ENCODE results near the gene TMEM25. TPM values are rescaled to one million over a fixed set of nuclear protein-coding genes. Genes with fewer than 3 reads are reported as not detected.
"Not testable (repeated sequence)": the region's sequence is repeated elsewhere in the genome, so short reads cannot be mapped to it uniquely, and the experiment has no call there.

Gene TMEM25
- total and polyA plus RNA-seq, 5 donors, result 8.7 to 16.1 (median 14.3) TPM

DNA sequence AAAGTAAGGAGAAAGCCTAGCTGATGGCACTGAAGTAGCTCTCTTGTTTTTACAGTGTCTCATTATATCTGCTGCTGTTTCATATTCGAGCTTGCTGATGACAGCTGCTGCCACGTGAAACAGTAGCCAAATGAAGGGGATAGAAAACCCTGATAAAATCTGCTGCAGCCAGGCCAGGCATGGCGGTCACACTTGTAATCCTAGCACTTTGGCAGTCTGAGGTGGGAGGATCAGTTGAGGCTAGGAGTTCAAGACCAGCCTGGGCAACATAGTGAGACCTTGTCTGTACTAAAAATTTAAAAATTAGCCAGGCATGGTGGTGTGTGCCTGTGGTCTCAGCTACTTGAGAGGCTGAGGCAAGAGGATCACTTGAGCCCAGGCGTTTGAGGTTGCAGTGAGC is 21.3 kb downstream of the TMEM25 start:
- Histone ChIP-seq H3K9me3 (ENCODE audit: control insufficient read depth, low read length) (no peaks in the 10 kb centered on the region), H3K27ac (ENCODE audit: low read length) (no peak overlapping the region), H3K4me3 (ENCODE audit: low read length) (no peak overlapping the region), H3K27me3 (ENCODE audit: control insufficient read depth, insufficient read depth) (no peaks in the 10 kb centered on the region), H3K4me1 (ENCODE audit: control insufficient read depth, insufficient read depth, low read length) (no peaks in the 10 kb centered on the region)
- DNase-seq (no peak), ATAC-seq (no peak)
- intact Hi-C loops (cut with DNase I), result no loop called here
- WGBS, result 77% methylated on average over 4 of the region's 4 CpGs

DNA sequence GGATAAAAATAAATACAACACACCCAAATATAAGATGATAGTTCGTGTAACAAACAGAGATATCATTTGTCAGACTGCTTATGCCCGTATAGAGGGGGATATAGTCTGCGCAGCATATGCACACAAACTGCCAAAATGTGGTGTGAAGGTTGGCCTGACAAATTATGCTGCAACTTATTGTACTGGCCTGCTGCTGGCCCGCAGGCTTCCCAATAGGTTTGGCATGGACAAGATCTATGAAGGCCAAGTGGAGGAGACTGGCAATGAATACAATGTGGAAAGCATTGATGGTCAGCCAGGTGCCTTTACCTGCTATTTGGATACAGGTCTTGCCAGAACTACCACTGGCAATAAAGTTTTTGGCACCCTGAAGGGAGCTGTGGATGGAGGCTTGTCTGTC is 29.8 kb downstream of the TMEM25 start:
- ATAC-seq (no peak), DNase-seq (no peak)
- Histone ChIP-seq H3K4me3 (ENCODE audit: low read length) (no peak overlapping the region), H3K27ac (ENCODE audit: low read length) (no peak overlapping the region), H3K27me3 (ENCODE audit: control insufficient read depth, insufficient read depth) (no peaks in the 10 kb centered on the region), H3K4me1 (ENCODE audit: control insufficient read depth, insufficient read depth, low read length) (no peaks in the 10 kb centered on the region), H3K9me3 (ENCODE audit: control insufficient read depth, low read length) (no peaks in the 10 kb centered on the region)
- 86% methylated on average over 4 of the region's 4 CpGs for WGBS
- intact Hi-C loops (cut with DNase I), result no loop called here

DNA sequence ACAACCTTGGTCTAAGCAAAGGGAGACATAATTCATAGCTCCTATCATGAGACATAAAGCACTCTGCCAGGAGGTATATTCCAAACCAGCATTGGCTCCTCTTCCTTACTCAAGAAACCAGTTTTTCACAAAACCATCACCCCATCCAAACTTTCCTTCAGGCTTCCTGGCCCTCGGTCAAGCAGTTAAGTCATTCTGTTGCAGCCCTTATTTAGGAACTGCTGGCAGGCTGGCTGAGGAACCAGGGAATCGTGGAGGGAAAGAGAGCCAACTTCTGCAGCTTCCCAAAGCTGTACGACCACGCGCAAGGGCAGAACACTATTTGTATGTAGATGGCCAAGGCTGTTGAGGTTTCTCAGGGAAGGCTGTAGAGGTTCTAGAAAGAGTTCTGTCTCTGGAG is 34.1 kb downstream of the TMEM25 start:
- H3K9me3 ChIP-seq (ENCODE audit: control insufficient read depth, low read length), result no peaks in the 10 kb centered on the region
- intact Hi-C loops (cut with DNase I), result no loop called here
- H3K4me1 ChIP-seq (ENCODE audit: control insufficient read depth, insufficient read depth, low read length), result no peaks in the 10 kb centered on the region
- no peaks in the 10 kb centered on the region for H3K27me3 ChIP-seq (ENCODE audit: control insufficient read depth, insufficient read depth)
- WGBS, result 21% methylated on average over 5 of the region's 5 CpGs
- DNase-seq, result peak; percentile 68 to 80 (median 77)
- H3K4me3 ChIP-seq (ENCODE audit: low read length), result peak overlapping the region; percentile 95
- ATAC-seq, result peak; percentile 56 to 68
- H3K27ac ChIP-seq (ENCODE audit: low read length), result peak overlapping the region; percentile 73

DNA sequence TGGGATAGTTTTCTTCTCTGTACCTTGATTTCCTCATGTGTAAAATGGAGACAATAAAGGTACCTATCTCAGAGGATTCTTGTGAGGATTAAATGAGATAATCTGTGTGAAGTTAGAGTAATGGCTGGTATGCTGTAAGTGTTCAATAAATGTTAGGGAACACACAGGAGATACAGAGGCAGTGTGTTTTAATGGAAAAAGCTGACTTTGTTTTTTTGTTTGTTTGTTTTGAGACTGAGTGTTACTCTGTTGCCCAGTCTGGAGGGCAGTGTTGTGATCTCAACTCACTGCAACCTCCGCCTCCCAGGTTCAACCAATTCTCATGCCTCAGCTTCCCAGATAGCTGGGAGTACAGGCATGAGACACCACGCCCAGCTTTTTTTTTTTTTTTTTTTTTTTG is 38.7 kb downstream of the TMEM25 start:
- 83% methylated on average over 2 of the region's 2 CpGs for WGBS
- Histone ChIP-seq H3K9me3 (ENCODE audit: control insufficient read depth, low read length) (no peaks in the 10 kb centered on the region), H3K27me3 (ENCODE audit: control insufficient read depth, insufficient read depth) (no peaks in the 10 kb centered on the region), H3K27ac (ENCODE audit: low read length) (no peak overlapping the region), H3K4me1 (ENCODE audit: control insufficient read depth, insufficient read depth, low read length) (peaks cover 1% of the 10 kb centered on the region), H3K4me3 (ENCODE audit: low read length) (no peak overlapping the region)
- intact Hi-C loops (cut with DNase I), result no loop called here
- DNase-seq, result no peak
- ATAC-seq, result no peak

DNA sequence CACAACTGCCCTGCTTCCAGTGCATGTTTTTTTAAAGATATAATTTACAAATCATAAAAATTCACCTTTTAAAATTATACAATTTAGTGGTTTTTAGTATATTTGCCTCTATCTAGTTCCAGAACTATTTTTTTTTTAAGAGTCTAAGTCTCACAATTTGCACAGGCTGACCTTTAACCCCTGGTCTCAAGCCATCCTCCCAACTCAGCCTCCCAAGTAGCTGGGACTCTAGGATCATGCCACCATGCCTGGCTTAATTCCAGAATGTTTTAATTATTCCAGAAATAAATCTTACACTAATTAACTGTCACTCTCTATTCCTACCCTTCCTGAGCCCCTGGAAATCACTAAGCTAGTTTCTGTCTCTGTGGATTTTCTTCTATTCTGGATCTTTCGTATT is 39.8 kb downstream of the TMEM25 start:
- 97% methylated on average over 1 of the region's 1 CpG for WGBS

DNA sequence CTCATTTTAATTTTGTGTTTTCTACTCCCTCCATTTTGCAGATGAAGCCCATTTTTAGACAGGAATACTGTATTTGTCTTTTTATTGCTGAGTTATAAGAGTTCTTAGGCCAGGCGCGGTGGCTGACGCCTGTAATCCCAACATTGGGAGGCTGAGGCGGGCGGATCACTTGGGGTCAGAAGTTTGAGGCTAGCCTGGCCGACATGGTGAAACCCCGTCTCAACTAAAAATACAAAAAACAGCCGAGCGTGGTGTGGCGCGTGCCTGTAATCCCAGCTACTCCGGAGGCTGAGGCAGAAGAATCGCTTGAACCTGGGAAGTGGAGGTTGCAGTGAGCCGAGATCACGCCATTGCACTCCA is 40.7 kb downstream of the TMEM25 start:
- H3K4me1 ChIP-seq (ENCODE audit: control insufficient read depth, insufficient read depth, low read length); H3K27me3 ChIP-seq (ENCODE audit: control insufficient read depth, insufficient read depth); intact Hi-C loops (cut with DNase I); H3K9me3 ChIP-seq (ENCODE audit: control insufficient read depth, low read length): not testable (repeated sequence)
- peak; percentile 31 to 73 (median 60) for DNase-seq
- Histone ChIP-seq H3K27ac (ENCODE audit: low read length) (peak overlapping the region; percentile 96), H3K4me3 (ENCODE audit: low read length) (peak overlapping the region; percentile 89)
- WGBS, result 16% methylated on average over 15 of the region's 15 CpGs
- peak in 1 of 2 donors; percentile 25 for ATAC-seq

More for the DNA sequence above, 39.8 kb downstream of the TMEM25 start:
- intact Hi-C loops (cut with DNase I), result no loop called here
- no peak overlapping the region for H3K4me3 ChIP-seq (ENCODE audit: low read length)
- H3K4me1 ChIP-seq (ENCODE audit: control insufficient read depth, insufficient read depth, low read length), result peaks cover 4% of the 10 kb centered on the region
- no peaks in the 10 kb centered on the region for H3K27me3 ChIP-seq (ENCODE audit: control insufficient read depth, insufficient read depth)
- ATAC-seq (no peak), DNase-seq (no peak)
- H3K27ac ChIP-seq (ENCODE audit: low read length), result no peak overlapping the region
- H3K9me3 ChIP-seq (ENCODE audit: control insufficient read depth, low read length), result no peaks in the 10 kb centered on the region

DNA sequence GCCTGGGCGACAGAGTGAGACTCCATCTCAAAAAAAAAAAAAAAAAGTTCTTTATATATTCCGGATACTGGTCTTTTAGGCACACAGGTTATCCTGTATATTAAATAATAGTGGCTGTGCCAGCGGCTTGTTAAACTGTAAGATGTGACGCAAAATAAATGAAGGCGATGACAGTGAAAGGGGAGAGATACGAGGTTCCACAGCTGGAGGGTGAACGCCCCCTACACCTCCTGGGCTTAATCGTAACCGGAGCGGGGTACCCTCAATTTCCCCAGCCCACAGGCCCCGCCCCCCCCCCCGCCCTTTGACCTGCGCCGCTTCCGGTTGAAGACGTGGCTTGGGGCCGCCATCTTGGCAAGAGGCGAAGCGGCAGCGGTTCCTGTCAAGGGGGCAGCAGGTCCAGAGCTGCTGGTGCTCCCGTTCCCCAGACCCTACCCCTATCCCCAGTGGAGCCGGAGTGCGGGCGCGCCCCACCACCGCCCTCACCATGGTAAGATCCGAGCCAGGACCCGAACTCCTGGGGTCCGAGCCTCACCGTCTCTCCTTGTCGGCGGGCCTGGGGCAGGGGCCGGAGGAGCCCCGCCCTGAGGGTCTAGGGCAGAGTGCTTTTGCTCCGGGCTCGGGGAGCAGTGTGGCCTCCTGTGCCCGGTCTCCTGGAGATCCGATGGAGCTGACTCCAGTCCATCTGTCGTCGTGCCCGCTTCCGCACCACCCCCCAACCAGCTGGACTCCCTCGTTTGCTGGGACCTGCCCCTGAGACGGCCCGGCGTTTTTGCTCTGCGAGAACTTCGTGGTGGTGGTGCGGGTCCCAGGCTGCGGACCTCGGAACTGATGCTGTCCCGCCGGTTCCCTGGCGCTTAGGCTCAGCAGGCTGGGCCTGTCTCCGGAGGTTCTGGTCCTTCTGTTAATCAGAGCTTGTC is 41.3 kb downstream of the TMEM25 start, which contains the start of gene ARCN1:
ARCN1 (plus strand) TSS at position 349 of the 920 bp plus-strand sequence; CDS start at position 488, 139 bp downstream.
- DNase-seq (peak; percentile 85 to 92 (median 92)), ATAC-seq (peak; percentile 88 to 90)
- H3K4me1 ChIP-seq (ENCODE audit: control insufficient read depth, insufficient read depth, low read length), result peaks cover 4% of the 10 kb centered on the region
- H3K27me3 ChIP-seq (ENCODE audit: control insufficient read depth, insufficient read depth), result no peaks in the 10 kb centered on the region
- under 1% methylated on average over 55 of the region's 55 CpGs for WGBS
- H3K4me3 ChIP-seq (ENCODE audit: low read length), result peak within 1 kb of the TSS; percentile 89
- H3K9me3 ChIP-seq (ENCODE audit: control insufficient read depth, low read length), result no peaks in the 10 kb centered on the region
- intact Hi-C loops (cut with DNase I), result no loop called here
- peak within 1 kb of the TSS; percentile 96 for H3K27ac ChIP-seq (ENCODE audit: low read length)

DNA sequence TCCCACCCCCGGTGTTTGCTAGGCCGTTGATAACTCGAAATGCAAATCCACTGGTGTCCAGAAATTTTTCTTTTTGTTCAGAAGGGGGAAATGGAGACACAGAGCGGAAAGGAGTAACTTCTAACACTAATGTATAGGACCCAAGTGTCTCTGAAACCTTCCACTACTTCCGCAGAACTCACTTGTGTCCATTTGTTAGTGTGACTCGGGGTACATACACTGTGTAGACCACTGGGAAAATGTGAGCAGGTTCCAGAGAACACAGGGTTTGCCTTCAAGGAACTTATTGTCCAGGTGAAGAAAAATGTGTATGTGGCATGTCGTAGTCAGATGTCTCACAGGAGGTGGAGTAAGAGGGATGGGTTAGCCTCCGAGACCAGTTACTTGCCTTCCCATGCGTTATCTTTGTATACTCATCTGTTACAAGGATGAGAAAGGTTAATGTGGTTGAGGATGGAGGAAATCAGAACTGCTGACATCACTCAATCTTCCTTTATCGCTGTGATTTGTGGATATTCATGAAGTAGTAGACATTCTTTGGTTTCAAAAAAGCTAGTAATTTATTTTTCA is 42.1 kb downstream of the TMEM25 start:
- ATAC-seq (peak; percentile 7 to 34), DNase-seq (no peak)
- no peaks in the 10 kb centered on the region for H3K9me3 ChIP-seq (ENCODE audit: control insufficient read depth, low read length)
- 1% methylated on average over 10 of the region's 10 CpGs for WGBS
- H3K27ac ChIP-seq (ENCODE audit: low read length), result peak overlapping the region; percentile 96
- H3K4me1 ChIP-seq (ENCODE audit: control insufficient read depth, insufficient read depth, low read length), result peaks cover 4% of the 10 kb centered on the region
- no peaks in the 10 kb centered on the region for H3K27me3 ChIP-seq (ENCODE audit: control insufficient read depth, insufficient read depth)
- peak overlapping the region; percentile 89 for H3K4me3 ChIP-seq (ENCODE audit: low read length)
- intact Hi-C loops (cut with DNase I), result no loop called here

DNA sequence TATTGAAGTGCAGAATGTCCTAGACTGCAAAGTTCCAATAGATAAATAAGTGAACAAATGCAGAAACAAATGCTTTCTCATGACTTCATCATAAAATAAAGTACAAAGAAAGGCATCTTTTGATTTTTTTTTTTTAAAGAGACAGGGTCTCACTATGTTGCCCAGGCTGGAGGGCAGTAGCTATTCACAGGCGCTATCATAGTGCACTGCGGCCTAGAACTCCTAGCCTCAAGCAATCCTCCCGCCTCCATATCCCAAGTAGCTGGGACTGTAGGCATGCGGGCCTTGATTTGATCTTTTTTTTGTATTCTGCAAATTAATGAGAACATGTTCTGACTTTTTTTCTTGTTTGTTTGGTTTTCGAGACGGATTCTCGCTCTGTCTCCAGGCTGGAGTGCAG is 43.6 kb downstream of the TMEM25 start:
- WGBS, result 84% methylated on average over 7 of the region's 7 CpGs
- DNase-seq (no peak), ATAC-seq (no peak)
- no peak overlapping the region for H3K27ac ChIP-seq (ENCODE audit: low read length)
- H3K27me3 ChIP-seq (ENCODE audit: control insufficient read depth, insufficient read depth), result no peaks in the 10 kb centered on the region
- no peaks in the 10 kb centered on the region for H3K9me3 ChIP-seq (ENCODE audit: control insufficient read depth, low read length)
- peaks cover 4% of the 10 kb centered on the region for H3K4me1 ChIP-seq (ENCODE audit: control insufficient read depth, insufficient read depth, low read length)
- peak overlapping the region; percentile 33 for H3K4me3 ChIP-seq (ENCODE audit: low read length)
- intact Hi-C loops (cut with DNase I), result no loop called here

DNA sequence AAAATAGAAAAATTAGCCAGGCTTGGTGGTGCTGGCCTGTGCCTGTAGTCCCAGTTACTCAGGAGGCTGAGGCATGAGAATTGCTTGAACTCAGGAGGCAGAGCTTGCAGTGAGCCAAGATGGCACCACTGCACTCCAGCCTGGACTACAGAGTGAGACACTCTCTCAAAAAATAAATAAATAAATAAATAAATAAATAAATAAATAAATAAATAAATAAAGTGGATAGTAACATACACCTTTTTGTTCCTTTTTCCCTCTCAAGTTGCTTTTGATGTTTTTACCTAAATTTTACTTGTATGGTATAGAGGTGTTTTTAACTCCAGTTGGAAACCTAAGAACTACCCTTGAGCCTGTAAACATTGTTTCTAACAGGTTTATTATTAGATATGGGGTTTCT is 47.0 kb downstream of the TMEM25 start:
- H3K4me3 ChIP-seq (ENCODE audit: low read length); intact Hi-C loops (cut with DNase I); H3K27ac ChIP-seq (ENCODE audit: low read length); H3K27me3 ChIP-seq (ENCODE audit: control insufficient read depth, insufficient read depth); ATAC-seq; H3K4me1 ChIP-seq (ENCODE audit: control insufficient read depth, insufficient read depth, low read length); H3K9me3 ChIP-seq (ENCODE audit: control insufficient read depth, low read length); DNase-seq: not testable (repeated sequence)

DNA sequence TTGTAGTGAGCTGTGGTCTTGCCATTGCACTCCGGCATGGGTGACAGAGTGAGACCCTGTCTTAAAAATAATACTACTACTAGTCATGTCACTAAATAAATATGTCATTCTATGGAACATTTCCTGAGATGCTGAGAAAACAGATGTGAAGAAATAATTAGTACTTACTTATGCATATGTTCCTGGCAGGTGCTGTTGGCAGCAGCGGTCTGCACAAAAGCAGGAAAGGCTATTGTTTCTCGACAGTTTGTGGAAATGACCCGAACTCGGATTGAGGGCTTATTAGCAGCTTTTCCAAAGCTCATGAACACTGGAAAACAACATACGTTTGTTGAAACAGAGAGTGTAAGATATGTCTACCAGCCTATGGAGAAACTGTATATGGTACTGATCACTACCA is 50.1 kb downstream of the TMEM25 start:
- 59% methylated on average over 6 of the region's 6 CpGs for WGBS
- DNase-seq, result no peak
- H3K27ac ChIP-seq (ENCODE audit: low read length), result peak overlapping the region; percentile 36

More for the DNA sequence above, 50.1 kb downstream of the TMEM25 start:
- Histone ChIP-seq H3K9me3 (ENCODE audit: control insufficient read depth, low read length) (no peaks in the 10 kb centered on the region), H3K4me1 (ENCODE audit: control insufficient read depth, insufficient read depth, low read length) (peaks cover 1% of the 10 kb centered on the region), H3K4me3 (ENCODE audit: low read length) (no peak overlapping the region), H3K27me3 (ENCODE audit: control insufficient read depth, insufficient read depth) (no peaks in the 10 kb centered on the region)
- peak in 1 of 2 donors; percentile 61 for ATAC-seq
- intact Hi-C loops (cut with DNase I), result no loop called here
